HepG2 (cell line): ENCODE results near the gene SLC39A2. TPM values are rescaled to one million over a fixed set of nuclear protein-coding genes. Genes with fewer than 3 reads are reported as not detected.

Source experiments
- AGO2 ChIP-seq: fragments of 200-400 bp; formaldehyde crosslinking; optimal IDR thresholded peaks from 2 replicates; pipeline ENCODE3; 2017; ENCODE audit warnings: mild to moderate bottlenecking, low read depth, low read length, moderate library complexity
- CCAR2 ChIP-seq: fragments of 200-400 bp; formaldehyde crosslinking; optimal IDR thresholded peaks from 2 replicates; pipeline ENCODE3; 2018; ENCODE audit warnings: low read depth, mild to moderate bottlenecking, low read length, moderate library complexity
- MIER3 ChIP-seq: IDR thresholded peaks from 2 replicates; pipeline ENCODE4 v1.6.1; 2016; ENCODE audit warnings: missing compliant biosample characterization, borderline replicate concordance
- MLLT10 ChIP-seq: sonication (generic); formaldehyde crosslinking; IDR thresholded peaks from 2 replicates; pipeline ENCODE4 v1.4.0; 2020; ENCODE audit warnings: missing genetic modification reagents
- MTF2 ChIP-seq: sonication (generic); formaldehyde crosslinking; IDR thresholded peaks from 2 replicates; pipeline ENCODE4 v1.5.0; 2020; ENCODE audit warnings: missing genetic modification reagents, borderline replicate concordance
- NFKB2 ChIP-seq: sonication (generic); formaldehyde crosslinking; IDR thresholded peaks from 2 replicates; pipeline ENCODE4 v1.4.0; 2020; ENCODE audit warnings: missing genetic modification reagents, borderline replicate concordance
- NPAS2 ChIP-seq: sonication (generic); formaldehyde crosslinking; IDR thresholded peaks from 2 replicates; pipeline ENCODE4 v1.8.0; 2022; ENCODE audit warnings: mild to moderate bottlenecking, missing genetic modification reagents, borderline replicate concordance
- SRSF1 ChIP-seq: fragments of 200-400 bp; formaldehyde crosslinking; optimal IDR thresholded peaks from 2 replicates; pipeline ENCODE3; 2017; ENCODE audit warnings: mild to moderate bottlenecking, low read depth, low read length, moderate library complexity
- ZIK1 ChIP-seq: sonication (generic); formaldehyde crosslinking; IDR thresholded peaks from 2 replicates; pipeline ENCODE4 v1.5.0; 2020; ENCODE audit warnings: mild to moderate bottlenecking, low read depth, missing genetic modification reagents, borderline replicate concordance
- ZNF256 ChIP-seq: sonication (generic); formaldehyde crosslinking; conservative IDR thresholded peaks from 2 replicates; pipeline ENCODE4 v1.4.0; 2020; ENCODE audit warnings: missing genetic modification reagents
- ZNF552 ChIP-seq: sonication (generic); formaldehyde crosslinking; IDR thresholded peaks from 2 replicates; pipeline ENCODE4 v1.9.0; 2022; ENCODE audit warnings: missing genetic modification reagents, mild to moderate bottlenecking, borderline replicate concordance
- ZNF768 ChIP-seq: sonication (generic); formaldehyde crosslinking; IDR thresholded peaks from 2 replicates; pipeline ENCODE4 v1.4.0; 2020; ENCODE audit warnings: missing genetic modification reagents
- ZSCAN31 ChIP-seq: sonication (generic); formaldehyde crosslinking; IDR thresholded peaks from 2 replicates; pipeline ENCODE4 v1.5.0; 2020; ENCODE audit warnings: low read depth, mild to moderate bottlenecking, missing genetic modification reagents
- polyA plus RNA-seq, 8 experiments: library from polyadenylated mRNA; depleted of rRNA in 3 of 8; stranded (reverse) in 7 of 8; unstranded in 1 of 8; fragments of >200 nt; fragmentation: Illumina TruSeq in 4 of 8; extraction: Trizol in 4 of 8; gene quantifications; 2 replicates each; pipeline versions ENCODE4 v1.2.1 to v1.2.3, GENCODE V29; 2011 to 2016; ENCODE audit warnings: low read depth in 4 of 8, missing spikeins in 1 of 8, mixed read lengths in 1 of 8; ENCODE audit not compliant: insufficient read depth in 1 of 8
- total RNA-seq, 5 experiments: library from RNA; depleted of rRNA; stranded (reverse); fragments of >200 nt; fragmentation: Illumina TruSeq; extraction: Trizol; gene quantifications; 2 replicates each; pipeline ENCODE4 v1.2.3, GENCODE V29; 2016; ENCODE audit warnings: low read depth in 1 of 5
- TF ChIP-seq, protein P1 (sequence below): sonication (generic); formaldehyde crosslinking; IDR thresholded peaks from 2 replicates; pipeline ENCODE4 v1.5.0; 2020; ENCODE audit warnings: mild to moderate bottlenecking, missing genetic modification reagents
- TF ChIP-seq, protein P2 (sequence below): sonication (generic); formaldehyde crosslinking; IDR thresholded peaks from 2 replicates; pipeline ENCODE4 v1.8.1; 2022; ENCODE audit warnings: mild to moderate bottlenecking, missing genetic modification reagents
- TF ChIP-seq, protein P3 (sequence below): sonication (generic); formaldehyde crosslinking; IDR thresholded peaks from 2 replicates; pipeline ENCODE4 v1.5.0; 2020; ENCODE audit warnings: missing genetic modification reagents
- TF ChIP-seq, protein P4 (sequence below): conservative IDR thresholded peaks from 2 replicates; pipeline ENCODE4 v1.6.1; 2018; ENCODE audit warnings: missing genetic modification reagents
- TF ChIP-seq, protein P5 (sequence below): sonication (generic); formaldehyde crosslinking; IDR thresholded peaks from 2 replicates; pipeline ENCODE4 v1.5.1; 2020; ENCODE audit warnings: missing genetic modification reagents, mild to moderate bottlenecking, borderline replicate concordance
- TF ChIP-seq, protein P6 (sequence below): IDR thresholded peaks from 2 replicates; pipeline ENCODE4 v1.6.1; 2016; ENCODE audit warnings: missing genetic modification reagents, missing compliant biosample characterization

SLC39A2 gene
- total and polyA plus RNA-seq, 2 of the 13 experiments (the other 11 are each of a cell fraction or from before 2014, with no cell fraction given): 0.08 to 0.11 TPM

DNA sequence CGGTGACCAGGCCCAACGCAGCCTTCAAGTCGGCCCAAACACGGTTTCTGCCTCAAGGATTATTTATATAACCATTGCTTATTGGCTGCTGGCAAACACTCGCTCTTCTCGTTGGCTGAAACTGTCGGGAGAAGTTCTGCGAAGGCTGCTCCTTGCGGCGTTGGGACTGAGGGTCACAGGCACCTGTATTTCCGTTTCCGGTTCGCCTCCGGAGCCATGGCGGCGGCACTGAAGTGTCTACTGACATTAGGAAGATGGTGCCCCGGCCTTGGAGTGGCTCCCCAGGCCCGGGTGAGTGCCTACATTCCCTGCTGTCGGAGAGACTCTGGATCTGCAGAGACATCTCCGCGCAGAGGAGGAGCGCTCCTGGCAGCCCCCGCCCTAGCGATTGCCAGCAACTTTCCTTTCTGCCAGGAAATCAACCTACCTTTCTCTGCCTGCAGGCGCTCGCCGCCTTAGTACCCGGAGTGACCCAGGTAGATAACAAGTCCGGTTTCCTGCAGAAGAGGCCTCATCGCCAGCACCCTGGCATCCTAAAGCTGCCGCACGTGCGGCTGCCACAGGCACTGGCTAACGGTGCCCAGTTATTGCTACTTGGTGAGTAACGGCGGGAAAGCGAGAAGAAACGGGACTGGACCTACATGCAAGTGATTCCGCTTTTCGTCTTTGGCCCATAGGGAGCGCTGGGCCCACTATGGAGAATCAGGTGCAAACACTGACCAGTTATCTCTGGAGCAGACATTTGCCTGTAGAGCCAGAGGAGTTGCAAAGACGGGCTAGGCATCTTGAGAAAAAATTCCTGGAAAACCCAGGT lies 9.1 kb upstream of the SLC39A2 start, which contains the start of gene METTL17 (continued):
- TF ChIP-seq ZIK1 (CRISPR knock-in tag) (no peak), ZNF552 (CRISPR knock-in tag) (no peak), MIER3 (CRISPR knock-in tag) (no peak), SRSF1 (peak; percentile 83), ZNF256 (CRISPR knock-in tag) (peak; percentile 78), ZSCAN31 (CRISPR knock-in tag) (peak; percentile 57), NPAS2 (CRISPR knock-in tag) (no peak), CCAR2 (no peak), AGO2 (no peak), ZNF768 (CRISPR knock-in tag) (peak; percentile 56; the same call in 1 of the 2 replicates), NFKB2 (CRISPR knock-in tag) (peak; percentile 66; the same call in 1 of the 2 replicates), MTF2 (0 out of 2 replicates have a peak, but pooled peaks have one; percentile 31), MLLT10 (CRISPR knock-in tag) (no peak)
- TF ChIP-seq, protein P1, sequence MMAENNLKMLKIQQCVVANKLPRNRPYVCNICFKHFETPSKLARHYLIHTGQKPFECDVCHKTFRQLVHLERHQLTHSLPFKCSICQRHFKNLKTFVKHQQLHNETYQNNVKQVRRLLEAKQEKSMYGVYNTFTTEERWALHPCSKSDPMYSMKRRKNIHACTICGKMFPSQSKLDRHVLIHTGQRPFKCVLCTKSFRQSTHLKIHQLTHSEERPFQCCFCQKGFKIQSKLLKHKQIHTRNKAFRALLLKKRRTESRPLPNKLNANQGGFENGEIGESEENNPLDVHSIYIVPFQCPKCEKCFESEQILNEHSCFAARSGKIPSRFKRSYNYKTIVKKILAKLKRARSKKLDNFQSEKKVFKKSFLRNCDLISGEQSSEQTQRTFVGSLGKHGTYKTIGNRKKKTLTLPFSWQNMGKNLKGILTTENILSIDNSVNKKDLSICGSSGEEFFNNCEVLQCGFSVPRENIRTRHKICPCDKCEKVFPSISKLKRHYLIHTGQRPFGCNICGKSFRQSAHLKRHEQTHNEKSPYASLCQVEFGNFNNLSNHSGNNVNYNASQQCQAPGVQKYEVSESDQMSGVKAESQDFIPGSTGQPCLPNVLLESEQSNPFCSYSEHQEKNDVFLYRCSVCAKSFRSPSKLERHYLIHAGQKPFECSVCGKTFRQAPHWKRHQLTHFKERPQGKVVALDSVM (CRISPR knock-in tag): peak; percentile 44; the same call in 1 of the 2 replicates
- TF ChIP-seq, protein P2, sequence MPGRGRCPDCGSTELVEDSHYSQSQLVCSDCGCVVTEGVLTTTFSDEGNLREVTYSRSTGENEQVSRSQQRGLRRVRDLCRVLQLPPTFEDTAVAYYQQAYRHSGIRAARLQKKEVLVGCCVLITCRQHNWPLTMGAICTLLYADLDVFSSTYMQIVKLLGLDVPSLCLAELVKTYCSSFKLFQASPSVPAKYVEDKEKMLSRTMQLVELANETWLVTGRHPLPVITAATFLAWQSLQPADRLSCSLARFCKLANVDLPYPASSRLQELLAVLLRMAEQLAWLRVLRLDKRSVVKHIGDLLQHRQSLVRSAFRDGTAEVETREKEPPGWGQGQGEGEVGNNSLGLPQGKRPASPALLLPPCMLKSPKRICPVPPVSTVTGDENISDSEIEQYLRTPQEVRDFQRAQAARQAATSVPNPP (CRISPR knock-in tag): 0 out of 2 replicates have a peak, but pooled peaks have one; percentile 69
- TF ChIP-seq, protein P3, sequence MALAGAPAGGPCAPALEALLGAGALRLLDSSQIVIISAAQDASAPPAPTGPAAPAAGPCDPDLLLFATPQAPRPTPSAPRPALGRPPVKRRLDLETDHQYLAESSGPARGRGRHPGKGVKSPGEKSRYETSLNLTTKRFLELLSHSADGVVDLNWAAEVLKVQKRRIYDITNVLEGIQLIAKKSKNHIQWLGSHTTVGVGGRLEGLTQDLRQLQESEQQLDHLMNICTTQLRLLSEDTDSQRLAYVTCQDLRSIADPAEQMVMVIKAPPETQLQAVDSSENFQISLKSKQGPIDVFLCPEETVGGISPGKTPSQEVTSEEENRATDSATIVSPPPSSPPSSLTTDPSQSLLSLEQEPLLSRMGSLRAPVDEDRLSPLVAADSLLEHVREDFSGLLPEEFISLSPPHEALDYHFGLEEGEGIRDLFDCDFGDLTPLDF: peak; percentile 71; the same call in 1 of the 2 replicates
- TF ChIP-seq, protein P4, sequence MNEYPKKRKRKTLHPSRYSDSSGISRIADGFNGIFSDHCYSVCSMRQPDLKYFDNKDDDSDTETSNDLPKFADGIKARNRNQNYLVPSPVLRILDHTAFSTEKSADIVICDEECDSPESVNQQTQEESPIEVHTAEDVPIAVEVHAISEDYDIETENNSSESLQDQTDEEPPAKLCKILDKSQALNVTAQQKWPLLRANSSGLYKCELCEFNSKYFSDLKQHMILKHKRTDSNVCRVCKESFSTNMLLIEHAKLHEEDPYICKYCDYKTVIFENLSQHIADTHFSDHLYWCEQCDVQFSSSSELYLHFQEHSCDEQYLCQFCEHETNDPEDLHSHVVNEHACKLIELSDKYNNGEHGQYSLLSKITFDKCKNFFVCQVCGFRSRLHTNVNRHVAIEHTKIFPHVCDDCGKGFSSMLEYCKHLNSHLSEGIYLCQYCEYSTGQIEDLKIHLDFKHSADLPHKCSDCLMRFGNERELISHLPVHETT: no peak; the same call in 1 of the 2 replicates
- TF ChIP-seq, protein P5, sequence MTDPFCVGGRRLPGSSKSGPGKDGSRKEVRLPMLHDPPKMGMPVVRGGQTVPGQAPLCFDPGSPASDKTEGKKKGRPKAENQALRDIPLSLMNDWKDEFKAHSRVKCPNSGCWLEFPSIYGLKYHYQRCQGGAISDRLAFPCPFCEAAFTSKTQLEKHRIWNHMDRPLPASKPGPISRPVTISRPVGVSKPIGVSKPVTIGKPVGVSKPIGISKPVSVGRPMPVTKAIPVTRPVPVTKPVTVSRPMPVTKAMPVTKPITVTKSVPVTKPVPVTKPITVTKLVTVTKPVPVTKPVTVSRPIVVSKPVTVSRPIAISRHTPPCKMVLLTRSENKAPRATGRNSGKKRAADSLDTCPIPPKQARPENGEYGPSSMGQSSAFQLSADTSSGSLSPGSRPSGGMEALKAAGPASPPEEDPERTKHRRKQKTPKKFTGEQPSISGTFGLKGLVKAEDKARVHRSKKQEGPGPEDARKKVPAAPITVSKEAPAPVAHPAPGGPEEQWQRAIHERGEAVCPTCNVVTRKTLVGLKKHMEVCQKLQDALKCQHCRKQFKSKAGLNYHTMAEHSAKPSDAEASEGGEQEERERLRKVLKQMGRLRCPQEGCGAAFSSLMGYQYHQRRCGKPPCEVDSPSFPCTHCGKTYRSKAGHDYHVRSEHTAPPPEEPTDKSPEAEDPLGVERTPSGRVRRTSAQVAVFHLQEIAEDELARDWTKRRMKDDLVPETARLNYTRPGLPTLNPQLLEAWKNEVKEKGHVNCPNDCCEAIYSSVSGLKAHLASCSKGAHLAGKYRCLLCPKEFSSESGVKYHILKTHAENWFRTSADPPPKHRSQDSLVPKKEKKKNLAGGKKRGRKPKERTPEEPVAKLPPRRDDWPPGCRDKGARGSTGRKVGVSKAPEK (CRISPR knock-in tag): peak; percentile 57; the same call in 1 of the 2 replicates
- TF ChIP-seq, protein P6, sequence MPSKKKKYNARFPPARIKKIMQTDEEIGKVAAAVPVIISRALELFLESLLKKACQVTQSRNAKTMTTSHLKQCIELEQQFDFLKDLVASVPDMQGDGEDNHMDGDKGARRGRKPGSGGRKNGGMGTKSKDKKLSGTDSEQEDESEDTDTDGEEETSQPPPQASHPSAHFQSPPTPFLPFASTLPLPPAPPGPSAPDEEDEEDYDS (CRISPR knock-in tag): peak; percentile 74
